ENCODE results near the gene OSMR.

DNA sequence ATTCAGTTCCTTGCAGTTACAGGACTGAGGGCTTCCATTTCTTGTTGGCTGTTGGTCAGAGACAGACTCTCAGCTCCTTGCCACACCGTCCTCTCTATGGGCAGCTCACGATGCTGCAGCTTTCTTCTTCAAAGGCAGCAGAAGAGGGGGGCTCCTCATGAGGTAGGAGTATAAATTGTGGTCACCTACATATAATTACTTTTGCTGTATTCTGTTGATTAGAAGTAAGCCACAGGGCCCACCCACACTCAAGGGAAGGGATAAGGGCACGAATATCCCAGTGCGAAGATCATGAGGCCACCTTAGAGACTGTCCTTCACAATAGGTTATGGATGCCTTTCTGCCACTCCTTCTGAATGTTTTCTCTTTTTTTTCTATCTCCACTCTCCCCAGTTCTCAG, 43.7 kb upstream of the OSMR start:
- no peak for TF ChIP-seq HBP1 (CRISPR knock-in tag; IDR thresholded peaks at IDR 0.05; ENCODE audit: low read depth)
- no peak for TF ChIP-seq CTCF (CRISPR knock-in tag; IDR thresholded peaks at IDR 0.05)
- TF ChIP-seq ZZZ3 (CRISPR knock-in tag; IDR thresholded peaks at IDR 0.05; ENCODE audit: borderline replicate concordance): no peak
- no peak for TF ChIP-seq ZNF660 (CRISPR knock-in tag; IDR thresholded peaks at IDR 0.05; ENCODE audit: borderline replicate concordance, low read depth)
- TF ChIP-seq ZNF776 (CRISPR knock-in tag; IDR thresholded peaks at IDR 0.05): no peak
- TF ChIP-seq RERE (CRISPR knock-in tag; IDR thresholded peaks at IDR 0.05; ENCODE audit: low read depth): no peak
- no peak for TF ChIP-seq ZNF850 (CRISPR knock-in tag; conservative IDR thresholded peaks at IDR 0.05)
- TF ChIP-seq, protein P1, sequence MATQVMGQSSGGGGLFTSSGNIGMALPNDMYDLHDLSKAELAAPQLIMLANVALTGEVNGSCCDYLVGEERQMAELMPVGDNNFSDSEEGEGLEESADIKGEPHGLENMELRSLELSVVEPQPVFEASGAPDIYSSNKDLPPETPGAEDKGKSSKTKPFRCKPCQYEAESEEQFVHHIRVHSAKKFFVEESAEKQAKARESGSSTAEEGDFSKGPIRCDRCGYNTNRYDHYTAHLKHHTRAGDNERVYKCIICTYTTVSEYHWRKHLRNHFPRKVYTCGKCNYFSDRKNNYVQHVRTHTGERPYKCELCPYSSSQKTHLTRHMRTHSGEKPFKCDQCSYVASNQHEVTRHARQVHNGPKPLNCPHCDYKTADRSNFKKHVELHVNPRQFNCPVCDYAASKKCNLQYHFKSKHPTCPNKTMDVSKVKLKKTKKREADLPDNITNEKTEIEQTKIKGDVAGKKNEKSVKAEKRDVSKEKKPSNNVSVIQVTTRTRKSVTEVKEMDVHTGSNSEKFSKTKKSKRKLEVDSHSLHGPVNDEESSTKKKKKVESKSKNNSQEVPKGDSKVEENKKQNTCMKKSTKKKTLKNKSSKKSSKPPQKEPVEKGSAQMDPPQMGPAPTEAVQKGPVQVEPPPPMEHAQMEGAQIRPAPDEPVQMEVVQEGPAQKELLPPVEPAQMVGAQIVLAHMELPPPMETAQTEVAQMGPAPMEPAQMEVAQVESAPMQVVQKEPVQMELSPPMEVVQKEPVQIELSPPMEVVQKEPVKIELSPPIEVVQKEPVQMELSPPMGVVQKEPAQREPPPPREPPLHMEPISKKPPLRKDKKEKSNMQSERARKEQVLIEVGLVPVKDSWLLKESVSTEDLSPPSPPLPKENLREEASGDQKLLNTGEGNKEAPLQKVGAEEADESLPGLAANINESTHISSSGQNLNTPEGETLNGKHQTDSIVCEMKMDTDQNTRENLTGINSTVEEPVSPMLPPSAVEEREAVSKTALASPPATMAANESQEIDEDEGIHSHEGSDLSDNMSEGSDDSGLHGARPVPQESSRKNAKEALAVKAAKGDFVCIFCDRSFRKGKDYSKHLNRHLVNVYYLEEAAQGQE (IDR thresholded peaks at IDR 0.05; ENCODE audit: borderline replicate concordance in 1 of 2, low read depth in 1 of 2, low read length in 2 of 2): no peak
- no peak for TF ChIP-seq RBAK (CRISPR knock-in tag; IDR thresholded peaks at IDR 0.05)
- no peak for TF ChIP-seq MBD4 (IDR thresholded peaks at IDR 0.05; ENCODE audit: borderline replicate concordance, low read length)
- no peak for TF ChIP-seq ZSCAN29 (CRISPR knock-in tag; conservative IDR thresholded peaks at IDR 0.05)
- TF ChIP-seq ZSCAN21 (CRISPR knock-in tag; IDR thresholded peaks at IDR 0.05; ENCODE audit: borderline replicate concordance): no peak
